OCI-LY7 (cell line): ENCODE data around the gene BTG3.

Source experiments
- CTCF ChIP-seq: fragments of 200-600 bp; sonication (generic); conservative IDR thresholded peaks from 2 replicates; pipeline ENCODE4 v1.5.1; 2014; ENCODE audit warnings: mild to moderate bottlenecking, antibody characterized with exemption, low read length, moderate library complexity, mixed read lengths
- EZH2phosphoT487 ChIP-seq: fragments of 200-600 bp; sonication (generic); IDR thresholded peaks from 2 replicates; pipeline ENCODE4 v1.6.1; 2018; ENCODE audit warnings: low read depth, borderline replicate concordance, mild to moderate bottlenecking, mixed run types, antibody characterized with exemption, low read length, moderate library complexity, mixed read lengths

GRCh38 chr21:17545007-17545406 is 67.7 kb downstream of the BTG3 start:
- no peak for TF ChIP-seq CTCF
- no peak for TF ChIP-seq EZH2phosphoT487
